ENCODE measurements around the gene ONECUT3.
A peak's percentile ranks its signal among the peaks of the same experiment; 100 is the strongest.

GRCh38 chr19:1791879-1792278, 38.6 kb downstream of the ONECUT3 start:
- TF ChIP-seq CTCF (IDR thresholded peaks at IDR 0.05; ENCODE audit: low read length) = peak; percentile 11; the same call in 1 of the 2 replicates
- TF ChIP-seq EZH2phosphoT487 (IDR thresholded peaks at IDR 0.05; ENCODE audit: low read length) = no peak
